ENCODE data around the gene KLHL34.

KLHL34 gene, protein sequence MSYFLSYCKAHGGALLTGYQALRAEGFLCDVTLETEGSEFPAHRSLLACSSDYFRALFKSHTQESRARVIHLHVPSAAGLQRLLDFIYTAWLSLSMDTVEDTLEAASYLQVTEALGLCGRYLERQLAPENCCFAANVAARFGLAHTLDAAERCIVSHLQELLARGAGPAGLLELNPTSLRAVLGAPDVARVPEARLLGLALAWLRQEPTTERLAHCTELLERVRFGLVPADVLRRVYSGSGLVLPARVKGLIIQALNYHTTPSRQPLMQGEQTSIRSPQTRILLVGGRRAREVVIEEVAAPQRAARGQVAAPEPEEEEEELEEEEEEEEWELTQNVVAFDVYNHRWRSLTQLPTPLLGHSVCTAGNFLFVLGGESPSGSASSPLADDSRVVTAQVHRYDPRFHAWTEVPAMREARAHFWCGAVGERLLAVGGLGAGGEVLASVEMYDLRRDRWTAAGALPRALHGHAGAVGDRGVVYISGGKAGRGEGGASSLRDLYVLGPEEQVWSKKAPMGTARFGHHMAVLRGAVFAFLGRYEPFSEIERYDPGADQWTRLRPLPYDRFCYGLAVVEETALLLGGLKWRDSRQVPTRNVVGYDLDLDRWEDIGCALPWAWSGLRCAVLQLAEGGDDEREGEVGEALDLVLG

DNA sequence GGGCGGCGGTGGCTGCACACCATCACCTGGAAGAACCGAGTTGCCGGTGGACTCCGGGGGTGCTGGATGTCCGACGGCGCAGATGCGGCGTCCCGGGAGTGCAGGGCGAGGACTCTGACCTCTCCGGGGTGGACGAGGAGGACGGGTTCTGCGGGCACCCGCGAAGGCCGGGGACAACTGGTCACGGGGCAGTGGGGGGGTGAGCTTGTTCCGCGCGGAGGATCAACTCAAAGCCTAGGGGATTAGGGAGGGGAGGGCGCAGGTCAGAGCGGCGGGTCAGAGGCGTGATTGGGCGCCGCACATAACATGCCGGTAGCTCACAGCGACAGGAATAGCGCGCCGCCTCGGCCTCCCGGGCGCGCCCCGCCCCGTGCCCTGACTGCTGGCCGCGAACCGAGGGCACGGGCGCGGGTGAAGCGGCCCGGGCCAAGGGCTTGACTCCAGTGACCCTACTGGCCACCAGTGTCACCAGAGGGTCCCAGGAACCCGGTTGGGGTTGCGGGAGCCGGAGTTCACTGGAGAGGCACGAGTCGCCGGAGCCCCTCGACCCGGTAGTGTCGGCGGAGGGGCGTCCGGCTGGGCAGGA, at the start of gene KLHL34:
Gene KLHL34, minus strand, starts transcription at position 179 of the 586 bp plus-strand sequence. CDS start 542 bp downstream, outside the sequence.
- no peak for DNase-seq

DNA sequence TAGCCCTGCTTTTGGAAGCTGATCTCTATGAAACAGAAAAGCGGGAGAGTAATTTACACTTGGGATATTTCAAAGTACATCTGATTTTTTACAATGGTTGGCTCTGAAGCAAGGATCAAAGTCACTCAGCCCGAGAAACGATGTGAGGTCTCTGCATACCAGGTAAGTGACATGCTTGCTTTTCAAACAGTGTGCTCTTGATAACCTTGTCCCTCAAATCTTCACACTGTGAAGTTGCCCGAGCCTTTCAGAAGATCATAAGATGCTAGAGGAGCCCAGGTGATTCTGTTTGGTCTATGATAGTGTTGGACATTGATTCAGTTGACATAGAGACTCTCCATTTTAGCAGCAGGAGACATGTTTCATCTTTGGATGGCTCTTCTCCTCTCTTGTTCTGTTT, 47.1 kb upstream of the KLHL34 start:
- DNase-seq = no peak

DNA sequence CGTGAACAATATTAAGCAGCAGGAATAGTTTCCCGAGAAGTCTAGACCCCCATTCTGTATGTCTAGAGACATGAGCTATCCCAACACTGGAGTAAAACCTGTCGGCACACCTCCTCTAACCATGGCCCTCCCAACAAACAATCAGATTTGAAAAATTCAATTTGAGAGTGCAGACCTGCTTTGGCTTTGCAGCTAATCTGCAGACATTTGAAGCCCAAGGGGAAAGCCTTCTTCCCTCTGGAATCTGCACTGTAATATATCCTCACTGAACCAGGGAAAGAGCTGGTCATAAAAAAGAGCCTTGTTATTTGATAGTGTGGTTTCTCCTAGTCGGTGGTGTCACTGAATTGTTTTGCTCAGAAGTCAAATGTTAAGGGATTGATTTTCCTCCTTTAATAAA, 44.6 kb upstream of the KLHL34 start:
- DNase-seq = no peak

DNA sequence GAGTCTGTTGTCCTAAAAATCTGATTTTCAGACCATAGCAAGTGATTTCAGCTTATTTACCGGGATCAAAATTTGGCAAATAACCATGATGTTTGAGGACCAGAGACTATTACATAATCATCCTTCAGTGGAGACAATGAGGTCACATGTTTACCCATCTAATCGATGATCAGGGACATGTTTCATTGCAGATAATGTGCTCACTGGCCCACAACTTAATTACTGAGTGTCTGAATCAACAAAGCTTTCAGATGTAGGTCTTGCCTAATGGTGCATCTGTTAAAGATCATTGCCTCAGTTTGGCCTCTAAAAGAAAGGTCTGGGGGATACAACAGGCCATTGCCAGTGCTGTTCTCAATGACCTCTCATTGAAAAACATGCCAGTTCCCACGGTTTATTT, 42.8 kb upstream of the KLHL34 start:
- DNase-seq = no peak

DNA sequence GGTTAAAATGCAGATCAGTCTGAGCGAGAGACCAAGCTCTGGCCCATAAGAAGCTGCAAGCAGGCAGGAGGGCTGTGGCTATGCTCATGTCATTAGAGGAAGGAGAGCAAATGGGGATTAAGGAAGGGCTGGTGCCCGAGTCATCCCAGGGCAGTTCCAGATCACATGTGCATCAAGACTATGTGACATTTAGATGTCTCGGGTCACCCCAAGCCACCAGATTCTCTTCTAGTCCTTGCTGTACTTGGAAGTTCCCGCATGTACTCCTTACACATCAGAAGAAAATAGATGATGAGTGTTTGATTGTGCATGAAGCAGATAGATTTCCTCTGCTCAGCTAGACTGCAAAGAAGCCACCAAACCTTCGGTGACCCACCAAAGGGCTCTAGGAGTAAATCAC, 42.1 kb upstream of the KLHL34 start:
- DNase-seq = no peak

DNA sequence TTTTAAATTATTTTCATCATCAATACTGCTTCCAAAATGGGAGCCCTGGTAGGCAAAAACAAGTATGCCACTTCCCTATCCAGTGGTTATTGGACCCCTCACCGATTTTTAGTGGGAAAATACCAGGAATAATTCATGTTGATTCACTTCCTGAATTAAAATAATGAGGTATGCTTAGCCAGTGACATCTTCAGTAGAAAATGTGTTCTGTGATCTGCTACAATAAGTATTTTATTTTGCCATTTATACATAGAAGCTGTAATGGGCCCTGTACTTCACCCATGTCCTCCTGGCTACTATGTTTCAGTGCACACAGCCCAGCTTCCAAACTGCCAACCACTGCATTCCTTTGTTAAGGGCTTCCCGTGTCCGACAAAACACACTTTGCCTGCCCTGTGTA, 41.0 kb upstream of the KLHL34 start:
- DNase-seq = no peak

DNA sequence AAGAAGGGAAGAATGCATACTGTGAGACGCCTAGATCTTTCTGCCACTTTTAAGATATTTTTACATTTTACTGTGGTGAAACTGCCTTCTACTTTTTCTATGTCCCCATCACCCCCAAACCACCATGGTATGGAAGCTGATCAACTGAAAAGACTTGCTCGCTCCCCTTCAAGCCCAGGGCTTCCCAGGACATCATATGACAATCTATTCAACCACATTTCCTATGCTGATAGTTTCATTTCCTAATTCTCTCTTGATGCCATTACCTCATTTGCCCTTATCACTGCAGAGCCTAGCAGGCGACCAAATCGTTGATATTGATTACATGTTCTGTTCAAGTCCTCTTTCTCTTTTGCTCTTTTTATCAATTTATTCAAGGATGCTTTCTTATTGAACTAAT, 40.1 kb upstream of the KLHL34 start:
- DNase-seq = no peak

DNA sequence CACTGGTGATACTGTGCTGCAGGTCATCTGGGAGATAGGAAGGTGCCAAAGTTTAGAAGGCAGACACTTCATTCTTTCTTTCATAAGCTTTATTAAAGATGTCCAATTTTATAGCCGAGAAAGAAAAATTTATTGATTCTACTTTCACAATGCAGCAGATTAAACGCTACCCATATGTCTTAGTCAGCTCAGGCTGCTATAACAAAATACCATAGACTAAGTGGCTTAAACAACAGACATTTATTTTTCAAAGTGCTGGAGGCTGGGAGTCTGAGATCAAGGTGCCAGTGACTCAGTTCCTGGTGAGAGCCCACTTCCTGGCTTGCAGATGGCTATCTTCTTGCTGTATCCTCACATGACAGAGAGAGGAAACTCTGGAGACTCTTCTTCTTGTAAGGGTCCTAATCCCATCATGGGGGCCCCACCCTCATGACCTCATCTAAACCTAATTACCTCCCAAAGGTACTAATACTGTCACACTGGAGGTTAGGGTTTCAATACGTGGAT, 33.4 kb upstream of the KLHL34 start:
- DNase-seq = no peak

DNA sequence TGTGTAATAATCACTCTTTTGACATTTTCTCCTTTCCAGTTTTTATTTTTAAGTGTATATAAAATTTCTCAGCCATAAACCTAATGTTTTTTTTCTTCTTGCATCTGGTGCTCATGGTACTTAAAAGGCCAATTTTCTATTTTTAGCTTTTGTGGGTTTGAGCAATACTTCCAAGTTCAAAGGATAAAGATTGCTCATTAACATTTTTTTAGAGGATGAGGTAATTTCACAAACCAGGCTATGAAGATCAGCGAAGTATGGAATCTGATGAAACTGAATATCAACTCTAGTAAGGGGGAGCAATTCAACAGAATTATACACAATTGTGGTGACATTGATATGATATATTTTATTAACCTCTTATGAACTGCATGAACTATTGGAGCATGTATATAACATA, 25.8 kb upstream of the KLHL34 start:
- no peak for DNase-seq

DNA sequence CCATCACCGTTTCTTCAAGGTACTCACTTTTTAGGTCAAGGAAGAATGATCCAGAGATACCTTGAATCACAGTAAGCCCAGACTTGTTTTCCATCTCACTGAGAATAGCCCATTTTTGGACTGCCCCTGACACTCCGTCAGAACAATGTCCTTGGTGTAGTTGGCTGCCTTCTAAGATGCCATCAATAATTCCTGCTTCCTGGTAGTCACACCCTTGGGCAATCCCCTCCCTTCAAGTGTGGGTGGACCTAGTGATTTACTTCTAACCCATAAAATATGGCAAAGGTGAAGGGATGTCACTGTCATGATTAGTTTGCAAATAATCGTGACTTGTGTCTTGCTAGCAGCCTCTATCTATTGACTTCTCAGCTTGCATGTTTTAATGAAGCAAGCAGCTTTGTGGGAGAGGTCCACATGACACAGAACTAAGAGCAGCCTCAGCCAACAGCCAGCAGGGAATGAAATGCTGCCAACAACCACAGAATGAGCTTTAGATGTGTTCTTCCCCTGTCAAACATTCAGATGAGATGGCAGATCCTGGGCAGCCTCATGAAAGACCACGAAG, 20.0 kb upstream of the KLHL34 start:
- no peak for DNase-seq

DNA sequence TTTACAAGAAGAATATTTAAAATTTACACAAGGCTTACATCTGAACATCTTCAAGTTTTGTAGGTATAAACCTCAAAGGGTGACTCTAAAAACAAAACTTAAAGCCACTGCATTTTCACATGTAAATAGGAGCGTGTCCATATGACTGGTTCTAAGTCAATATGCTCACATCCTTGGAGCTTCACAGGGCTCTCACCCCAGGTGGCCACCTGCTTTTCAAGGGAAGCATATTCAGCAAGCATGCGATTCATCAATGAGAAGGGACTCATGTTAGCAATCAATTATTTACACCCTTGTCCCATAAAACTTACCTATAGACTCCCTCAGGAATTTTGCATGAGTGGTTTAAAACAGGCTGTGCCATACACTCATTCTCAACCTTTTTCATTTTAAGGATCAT, 17.8 kb upstream of the KLHL34 start:
- DNase-seq = no peak

DNA sequence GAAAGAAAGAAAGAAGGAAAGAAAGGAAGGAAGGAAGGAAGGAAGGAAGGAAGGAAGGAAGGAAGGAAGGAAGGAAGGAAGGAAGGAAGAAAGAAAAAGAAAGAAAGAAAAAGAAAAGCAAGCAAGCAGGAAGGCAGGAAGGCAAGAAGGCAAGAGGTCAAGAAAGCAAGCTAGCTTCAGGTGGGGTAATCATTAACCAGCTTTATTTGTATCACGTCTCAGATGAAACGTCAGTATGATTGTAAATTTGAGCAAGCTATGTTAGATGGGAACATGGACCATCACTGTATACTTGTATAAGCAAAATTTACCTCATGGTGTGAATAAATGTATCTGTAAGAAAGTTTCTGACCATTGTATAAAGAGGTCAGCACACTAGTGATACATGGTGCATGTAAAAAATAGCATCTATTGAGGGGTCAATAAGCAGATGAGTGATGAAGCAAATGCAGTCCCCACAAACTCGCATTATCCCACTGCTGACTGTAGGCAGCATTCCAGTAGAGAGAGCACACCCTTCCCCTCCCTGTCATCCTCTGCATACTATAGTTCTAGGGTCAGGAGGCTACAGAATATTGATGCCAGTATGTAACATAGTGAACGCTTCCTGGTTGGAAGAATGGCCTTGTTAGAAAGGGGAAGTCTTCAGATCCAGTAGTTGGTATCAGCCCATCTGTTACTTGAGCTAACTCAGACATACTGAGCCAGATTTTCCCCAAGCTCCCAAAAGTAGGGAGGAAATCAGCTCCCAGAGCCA, 16.5 kb upstream of the KLHL34 start:
- no peak for DNase-seq

DNA sequence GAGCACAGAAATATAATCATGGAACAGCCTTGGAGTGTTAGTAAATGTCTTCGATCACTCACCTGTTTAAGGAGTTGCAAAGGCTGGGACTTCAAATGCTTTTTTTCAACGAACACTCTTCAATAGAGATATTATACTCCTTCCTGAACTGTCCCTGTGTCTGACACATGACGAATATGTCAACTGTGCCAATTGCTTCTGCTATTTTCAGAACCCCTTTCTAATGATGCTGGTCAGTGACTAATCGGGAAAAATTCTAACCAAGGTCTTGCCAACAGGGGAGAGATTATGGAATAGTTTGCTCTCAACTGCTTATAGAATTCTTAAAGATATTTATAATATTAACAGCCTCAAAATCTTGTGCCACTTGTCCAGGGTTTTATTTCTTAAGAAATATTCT, 8.5 kb upstream of the KLHL34 start:
- DNase-seq = no peak

DNA sequence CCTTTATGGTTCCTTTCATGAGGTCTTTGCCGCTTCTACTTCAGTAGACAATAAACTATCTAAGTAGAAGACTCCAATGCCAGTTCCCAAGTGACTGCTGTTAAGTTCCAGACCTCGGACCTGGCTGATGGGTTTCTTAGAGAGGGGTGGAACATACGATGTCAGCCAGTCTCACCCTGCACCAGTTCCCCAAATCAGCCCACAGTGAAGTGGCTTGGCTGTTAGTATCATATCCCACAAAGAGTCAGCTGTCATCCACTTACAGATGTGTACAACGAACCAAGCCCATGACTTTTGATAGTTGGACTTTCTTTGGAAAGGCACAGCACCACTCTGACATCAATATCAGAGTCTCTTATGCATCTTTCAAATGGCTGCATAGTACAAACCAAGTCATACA, 8.1 kb upstream of the KLHL34 start:
- DNase-seq = no peak

DNA sequence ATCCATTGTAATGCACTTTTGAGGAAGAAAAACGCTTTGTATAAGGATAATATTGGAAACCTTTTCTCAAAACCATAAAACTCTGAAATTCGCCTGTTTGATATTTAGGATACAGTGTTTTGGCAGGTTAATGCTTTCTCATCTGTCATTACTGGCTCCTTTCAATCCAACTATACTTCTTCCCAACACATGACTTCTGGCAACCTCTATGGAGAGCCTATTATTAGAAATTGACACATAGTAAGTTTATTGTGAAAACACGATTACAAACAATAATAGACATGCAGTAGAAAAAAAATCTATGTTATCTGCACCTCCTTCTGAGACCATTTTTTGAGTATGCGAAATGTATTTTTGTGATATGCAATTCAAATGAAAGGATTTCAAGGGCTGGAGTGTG, 4.6 kb upstream of the KLHL34 start:
- no peak for DNase-seq

DNA sequence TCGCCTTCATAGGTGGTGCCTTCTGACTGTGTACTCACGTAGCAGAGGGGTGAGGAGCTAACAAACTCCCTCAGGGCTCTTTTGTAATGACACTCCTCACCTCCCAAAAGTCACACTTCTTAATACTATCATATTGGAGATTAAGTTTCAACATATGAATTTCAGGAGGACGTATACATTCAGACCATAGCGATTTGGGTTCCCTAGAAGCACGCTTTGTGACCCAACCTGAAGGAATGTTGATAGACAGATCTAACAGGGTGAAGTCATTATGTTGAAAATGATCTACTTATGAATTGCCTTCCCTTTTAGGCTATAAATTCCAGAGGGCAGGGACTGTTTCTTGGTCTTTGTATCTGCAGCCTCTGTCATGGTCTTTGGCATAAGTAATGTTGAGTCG, 3.2 kb upstream of the KLHL34 start:
- DNase-seq = no peak

DNA sequence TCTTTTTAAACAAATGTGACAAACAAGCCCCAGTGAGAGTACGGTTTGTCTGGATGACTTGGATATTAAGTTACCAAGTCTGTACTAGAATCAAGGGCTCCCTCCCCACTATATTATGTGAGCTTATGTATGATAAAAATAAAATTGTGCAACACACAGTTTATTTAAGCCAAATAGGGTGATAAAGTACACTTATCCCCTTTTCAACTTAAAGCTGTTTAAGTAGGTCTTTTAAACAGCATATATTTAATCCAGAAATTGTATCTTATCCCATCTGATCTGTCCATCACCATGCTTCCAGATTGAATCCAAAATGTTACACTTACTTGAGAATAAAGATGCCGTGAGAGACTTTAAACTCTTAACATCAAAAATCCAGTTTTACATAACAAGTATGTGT, 2.0 kb upstream of the KLHL34 start:
- no peak for DNase-seq

DNA sequence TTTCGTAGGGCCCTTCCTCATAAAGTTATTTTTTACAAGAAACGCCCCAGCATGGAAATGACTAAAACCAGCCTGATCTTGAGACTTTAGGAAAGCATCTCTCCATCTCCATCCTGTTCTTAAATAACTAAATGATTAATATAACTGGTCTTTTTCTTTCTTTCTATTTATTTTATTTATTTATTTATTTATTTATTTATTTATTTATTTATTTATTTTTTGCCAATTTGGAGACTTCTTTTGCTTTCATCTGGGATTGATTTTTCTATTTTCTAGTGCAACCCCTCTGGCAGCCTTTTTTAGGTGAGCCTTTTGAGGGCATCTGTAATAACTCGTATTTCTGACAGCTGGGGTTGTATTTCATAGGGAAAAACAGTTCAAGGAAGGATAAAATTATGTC, 1.2 kb upstream of the KLHL34 start:
- no peak for DNase-seq

DNA sequence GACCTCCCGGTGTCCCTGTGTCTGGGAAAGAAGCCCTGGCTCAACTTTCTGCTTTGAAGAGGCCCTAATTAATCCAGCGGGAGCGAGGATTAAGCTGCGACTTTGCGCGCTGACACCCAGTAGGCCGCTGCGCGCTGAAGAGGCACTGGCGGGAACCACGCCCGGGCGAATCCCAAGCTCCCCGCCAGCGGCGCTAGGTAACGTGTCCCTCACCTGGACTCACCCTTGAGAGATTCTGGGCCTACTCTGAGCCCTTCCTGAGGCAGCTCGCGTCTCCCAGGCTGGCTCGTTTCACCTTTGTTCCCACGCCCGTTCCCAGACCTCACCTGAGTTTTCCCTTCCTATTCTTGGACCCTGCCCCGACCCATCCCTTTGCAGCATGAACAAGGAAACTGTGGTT, 616 bp upstream of the KLHL34 start:
- no peak for DNase-seq

DNA sequence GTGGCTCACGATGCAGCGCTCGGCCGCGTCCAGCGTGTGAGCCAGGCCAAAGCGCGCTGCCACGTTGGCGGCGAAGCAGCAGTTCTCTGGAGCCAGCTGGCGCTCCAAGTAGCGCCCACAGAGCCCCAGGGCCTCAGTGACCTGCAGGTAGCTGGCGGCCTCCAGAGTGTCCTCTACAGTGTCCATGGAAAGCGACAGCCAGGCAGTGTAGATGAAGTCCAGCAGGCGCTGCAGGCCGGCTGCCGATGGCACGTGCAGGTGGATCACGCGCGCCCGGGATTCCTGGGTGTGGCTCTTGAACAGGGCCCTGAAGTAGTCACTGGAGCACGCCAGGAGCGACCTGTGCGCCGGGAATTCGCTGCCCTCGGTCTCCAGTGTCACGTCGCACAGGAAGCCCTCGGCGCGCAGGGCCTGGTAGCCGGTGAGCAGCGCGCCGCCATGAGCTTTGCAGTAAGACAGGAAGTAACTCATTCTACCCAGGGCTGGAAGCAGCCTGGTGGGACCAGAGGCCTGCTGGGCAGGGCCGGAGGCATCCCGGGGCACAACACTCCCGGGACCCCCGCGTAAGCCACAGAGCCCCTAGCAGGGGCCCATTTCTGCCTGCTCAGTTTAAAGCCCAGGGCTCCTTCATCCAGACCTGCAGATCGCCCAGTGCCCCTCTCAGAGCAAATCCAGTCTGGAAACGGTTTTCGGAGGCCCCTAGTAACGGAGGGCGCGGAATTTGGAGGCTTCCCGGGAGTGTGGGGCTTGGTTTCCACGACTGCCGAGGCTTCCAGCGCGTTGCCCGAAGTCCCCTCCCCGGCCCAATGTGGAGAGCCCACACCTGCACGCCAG, 595 bp downstream of the KLHL34 start:
- no peak for DNase-seq

DNA sequence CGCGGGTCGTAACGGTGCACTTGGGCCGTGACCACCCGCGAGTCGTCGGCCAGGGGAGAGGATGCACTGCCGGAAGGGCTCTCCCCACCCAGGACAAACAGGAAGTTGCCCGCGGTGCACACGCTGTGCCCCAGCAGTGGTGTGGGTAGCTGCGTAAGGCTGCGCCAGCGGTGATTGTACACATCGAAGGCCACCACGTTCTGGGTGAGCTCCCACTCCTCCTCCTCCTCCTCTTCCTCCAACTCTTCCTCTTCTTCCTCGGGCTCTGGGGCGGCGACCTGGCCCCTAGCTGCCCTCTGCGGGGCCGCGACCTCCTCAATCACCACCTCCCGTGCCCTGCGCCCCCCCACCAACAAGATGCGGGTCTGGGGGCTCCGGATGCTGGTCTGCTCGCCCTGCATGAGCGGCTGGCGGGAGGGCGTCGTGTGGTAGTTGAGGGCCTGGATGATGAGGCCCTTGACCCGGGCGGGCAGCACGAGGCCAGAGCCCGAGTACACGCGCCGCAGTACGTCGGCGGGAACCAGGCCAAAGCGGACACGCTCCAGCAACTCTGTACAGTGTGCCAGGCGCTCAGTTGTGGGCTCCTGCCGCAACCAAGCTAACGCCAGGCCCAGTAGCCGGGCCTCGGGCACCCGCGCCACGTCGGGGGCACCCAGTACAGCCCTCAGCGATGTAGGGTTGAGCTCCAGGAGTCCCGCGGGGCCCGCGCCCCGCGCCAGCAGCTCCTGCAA, 1.4 kb downstream of the KLHL34 start:
- DNase-seq = no peak
